NOMO-1 treated with DMSO at 0.1 percent for 48 hours (cell line): Measurements from ENCODE around the gene VKORC1.
A peak's percentile ranks its signal among the peaks of the same experiment; 100 is the strongest.

Experiments used
- DNase-seq: peaks from one replicate; lab custom pipeline; 2025; ENCODE audit not compliant: unreplicated experiment; lab: John Stamatoyannopoulos, UW

Gene VKORC1

DNA sequence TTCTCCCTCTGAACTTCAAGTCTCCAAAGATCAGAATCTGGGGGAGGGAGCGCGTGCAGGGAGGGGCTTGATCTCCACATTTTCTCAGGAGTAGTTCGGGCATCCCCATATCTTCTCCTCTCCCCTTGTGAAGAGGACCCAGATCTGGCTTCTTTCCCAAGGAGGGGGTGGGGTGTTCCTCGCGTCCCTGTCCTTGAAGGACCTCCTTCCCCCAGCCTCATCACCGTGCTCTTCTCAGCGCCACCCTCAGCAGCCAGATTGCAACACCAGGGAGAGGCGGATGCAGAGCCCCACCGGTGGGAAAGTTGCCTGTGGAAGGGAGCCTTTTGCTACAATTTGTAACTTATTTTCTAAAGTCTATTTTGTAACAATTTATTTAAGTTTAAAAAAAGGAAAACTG lies 11.5 kb downstream of the VKORC1 start:
- no peak for DNase-seq

DNA sequence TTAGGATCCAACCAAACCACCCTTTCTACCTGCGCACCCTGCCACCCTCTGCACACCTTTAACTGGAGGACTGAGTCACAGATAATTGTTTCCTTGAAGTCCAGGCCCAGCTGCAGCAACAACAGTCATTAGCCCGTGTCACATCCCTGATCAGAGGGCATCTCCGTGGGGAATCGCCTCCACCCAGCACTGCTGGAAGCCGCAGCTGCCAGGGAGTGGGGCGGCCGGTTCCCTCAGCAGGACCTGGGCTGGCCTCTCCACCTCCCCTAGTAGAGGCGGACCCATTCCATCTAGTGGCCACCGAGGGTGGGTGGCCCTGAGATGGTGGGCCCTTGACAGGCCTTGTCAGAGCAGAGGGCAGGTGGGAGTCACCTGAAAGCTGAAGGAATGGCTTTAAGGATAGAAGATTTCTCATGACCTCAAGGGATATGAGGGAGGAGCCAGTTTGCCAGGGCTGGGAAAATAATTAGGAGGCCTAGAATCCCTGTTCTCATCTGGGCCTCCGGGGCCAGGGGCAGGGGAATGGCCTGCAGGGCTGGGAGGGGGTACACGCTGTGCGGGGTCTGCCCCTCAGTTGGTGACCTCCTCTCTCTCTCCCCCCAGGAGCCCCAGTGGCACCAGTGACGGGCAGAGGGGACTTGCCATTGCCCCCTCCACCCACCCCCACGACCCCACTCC lies 12.1 kb downstream of the VKORC1 start:
- no peak for DNase-seq

DNA sequence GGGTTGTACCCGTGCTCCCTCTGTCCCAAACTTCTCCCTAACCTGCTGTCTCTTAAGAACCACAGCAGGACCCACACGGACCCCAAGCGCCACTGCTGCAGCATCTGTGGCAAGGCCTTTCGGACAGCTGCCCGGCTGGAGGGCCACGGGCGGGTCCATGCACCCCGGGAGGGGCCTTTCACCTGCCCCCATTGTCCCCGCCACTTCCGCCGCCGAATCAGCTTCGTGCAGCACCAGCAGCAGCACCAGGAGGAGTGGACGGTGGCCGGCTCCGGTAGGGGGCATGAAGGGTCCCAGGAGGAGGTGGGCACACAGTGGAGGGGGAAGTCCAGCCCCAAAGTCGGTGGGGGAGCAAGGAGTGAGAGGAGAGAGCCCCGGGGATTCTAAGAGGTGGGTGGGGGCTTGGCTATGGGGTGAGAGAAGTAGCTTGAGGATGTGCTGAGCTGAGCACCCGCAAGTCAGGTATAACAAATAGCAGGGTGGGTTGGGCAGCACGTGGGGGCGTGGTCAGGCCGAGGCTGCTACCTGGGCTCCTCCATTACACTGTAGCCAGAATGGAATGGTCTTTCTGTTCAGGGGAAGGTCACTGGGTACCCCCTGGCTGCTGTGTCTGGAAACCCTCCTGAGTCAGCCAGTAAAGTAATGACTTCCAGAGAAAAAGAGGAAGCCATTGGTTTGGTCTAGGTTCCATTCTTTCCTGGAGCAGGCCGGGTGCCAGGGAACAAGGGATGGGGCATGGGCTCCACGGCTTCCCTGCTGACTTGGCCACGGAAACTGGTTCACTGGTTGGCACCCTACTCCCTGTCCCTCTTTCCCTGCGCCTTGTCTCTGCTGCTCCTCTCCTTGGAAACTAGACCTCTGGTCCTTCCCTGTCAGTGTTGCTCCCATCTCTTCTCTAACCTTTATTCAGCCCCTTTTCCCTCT lies 12.9 kb downstream of the VKORC1 start:
- no peak for DNase-seq

DNA sequence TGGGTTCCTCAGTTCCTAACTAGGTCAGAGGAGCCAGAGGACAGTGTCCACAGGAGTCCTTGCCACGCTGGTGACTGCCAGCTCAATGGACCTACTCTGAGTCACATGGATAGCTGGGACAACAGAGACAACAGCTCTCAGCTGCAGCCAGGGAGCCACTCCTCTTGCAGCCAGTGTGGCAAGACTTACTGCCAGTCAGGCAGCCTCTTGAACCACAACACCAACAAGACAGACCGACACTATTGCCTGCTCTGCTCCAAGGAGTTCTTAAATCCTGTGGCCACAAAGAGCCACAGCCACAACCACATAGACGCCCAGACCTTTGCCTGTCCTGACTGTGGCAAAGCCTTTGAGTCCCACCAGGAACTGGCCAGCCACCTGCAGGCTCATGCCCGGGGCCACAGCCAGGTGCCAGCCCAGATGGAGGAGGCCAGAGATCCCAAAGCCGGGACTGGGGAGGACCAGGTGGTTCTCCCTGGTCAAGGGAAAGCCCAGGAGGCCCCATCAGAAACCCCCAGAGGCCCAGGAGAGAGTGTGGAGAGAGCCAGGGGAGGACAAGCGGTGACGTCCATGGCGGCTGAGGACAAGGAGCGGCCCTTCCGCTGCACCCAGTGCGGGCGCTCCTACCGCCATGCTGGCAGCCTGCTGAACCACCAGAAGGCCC lies 13.7 kb downstream of the VKORC1 start:
- no peak for DNase-seq

DNA sequence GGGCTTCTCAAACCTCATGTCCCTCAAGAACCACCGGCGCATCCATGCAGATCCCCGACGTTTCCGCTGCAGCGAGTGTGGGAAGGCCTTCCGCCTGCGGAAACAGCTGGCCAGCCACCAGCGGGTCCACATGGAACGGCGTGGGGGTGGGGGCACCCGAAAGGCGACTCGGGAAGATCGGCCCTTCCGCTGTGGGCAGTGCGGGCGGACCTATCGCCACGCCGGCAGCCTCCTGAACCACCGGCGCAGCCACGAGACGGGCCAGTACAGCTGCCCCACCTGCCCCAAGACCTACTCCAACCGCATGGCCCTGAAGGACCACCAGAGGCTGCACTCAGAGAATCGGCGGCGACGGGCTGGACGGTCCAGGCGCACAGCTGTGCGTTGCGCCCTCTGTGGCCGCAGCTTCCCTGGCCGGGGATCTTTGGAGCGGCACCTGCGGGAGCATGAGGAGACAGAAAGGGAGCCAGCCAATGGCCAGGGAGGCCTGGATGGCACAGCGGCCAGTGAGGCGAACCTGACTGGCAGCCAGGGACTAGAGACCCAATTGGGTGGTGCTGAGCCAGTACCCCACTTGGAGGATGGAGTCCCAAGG lies 14.5 kb downstream of the VKORC1 start:
- no peak for DNase-seq

DNA sequence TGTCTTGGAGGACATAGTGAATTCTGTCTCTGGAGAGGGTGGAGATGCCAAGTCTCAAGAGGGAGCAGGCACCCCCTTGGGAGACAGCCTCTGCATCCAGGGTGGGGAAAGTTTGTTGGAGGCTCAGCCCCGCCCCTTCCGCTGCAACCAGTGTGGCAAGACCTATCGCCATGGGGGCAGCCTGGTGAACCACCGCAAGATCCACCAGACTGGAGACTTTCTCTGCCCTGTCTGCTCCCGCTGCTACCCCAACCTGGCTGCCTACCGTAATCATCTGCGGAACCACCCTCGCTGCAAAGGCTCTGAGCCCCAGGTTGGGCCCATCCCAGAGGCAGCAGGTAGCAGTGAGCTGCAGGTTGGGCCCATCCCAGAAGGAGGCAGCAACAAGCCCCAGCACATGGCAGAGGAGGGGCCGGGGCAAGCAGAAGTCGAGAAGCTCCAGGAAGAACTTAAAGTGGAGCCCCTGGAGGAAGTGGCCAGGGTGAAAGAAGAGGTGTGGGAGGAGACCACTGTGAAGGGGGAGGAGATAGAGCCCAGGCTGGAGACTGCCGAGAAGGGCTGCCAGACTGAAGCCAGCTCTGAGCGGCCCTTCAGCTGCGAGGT lies 15.2 kb downstream of the VKORC1 start:
- DNase-seq = peak; percentile 85

DNA sequence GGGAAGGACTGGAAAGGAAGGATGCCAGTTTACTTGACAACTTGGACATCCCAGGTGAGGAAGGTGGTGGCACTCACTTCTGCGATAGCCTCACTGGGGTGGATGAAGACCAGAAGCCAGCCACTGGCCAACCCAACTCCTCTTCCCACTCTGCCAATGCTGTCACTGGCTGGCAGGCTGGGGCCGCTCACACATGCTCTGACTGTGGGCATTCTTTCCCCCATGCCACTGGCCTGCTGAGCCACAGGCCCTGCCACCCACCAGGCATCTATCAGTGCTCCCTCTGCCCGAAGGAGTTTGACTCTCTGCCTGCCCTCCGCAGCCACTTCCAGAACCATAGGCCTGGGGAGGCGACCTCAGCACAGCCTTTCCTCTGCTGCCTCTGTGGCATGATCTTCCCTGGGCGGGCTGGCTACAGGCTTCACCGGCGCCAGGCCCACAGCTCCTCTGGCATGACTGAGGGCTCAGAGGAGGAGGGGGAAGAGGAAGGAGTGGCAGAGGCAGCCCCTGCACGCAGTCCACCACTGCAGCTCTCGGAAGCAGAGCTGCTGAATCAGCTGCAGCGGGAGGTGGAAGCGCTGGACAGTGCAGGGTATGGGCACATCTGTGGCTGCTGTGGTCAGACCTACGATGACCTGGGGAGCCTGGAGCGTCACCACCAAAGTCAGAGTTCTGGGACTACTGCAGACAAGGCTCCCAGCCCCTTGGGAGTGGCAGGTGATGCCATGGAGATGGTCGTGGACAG lies 15.8 kb downstream of the VKORC1 start:
- DNase-seq = no peak

DNA sequence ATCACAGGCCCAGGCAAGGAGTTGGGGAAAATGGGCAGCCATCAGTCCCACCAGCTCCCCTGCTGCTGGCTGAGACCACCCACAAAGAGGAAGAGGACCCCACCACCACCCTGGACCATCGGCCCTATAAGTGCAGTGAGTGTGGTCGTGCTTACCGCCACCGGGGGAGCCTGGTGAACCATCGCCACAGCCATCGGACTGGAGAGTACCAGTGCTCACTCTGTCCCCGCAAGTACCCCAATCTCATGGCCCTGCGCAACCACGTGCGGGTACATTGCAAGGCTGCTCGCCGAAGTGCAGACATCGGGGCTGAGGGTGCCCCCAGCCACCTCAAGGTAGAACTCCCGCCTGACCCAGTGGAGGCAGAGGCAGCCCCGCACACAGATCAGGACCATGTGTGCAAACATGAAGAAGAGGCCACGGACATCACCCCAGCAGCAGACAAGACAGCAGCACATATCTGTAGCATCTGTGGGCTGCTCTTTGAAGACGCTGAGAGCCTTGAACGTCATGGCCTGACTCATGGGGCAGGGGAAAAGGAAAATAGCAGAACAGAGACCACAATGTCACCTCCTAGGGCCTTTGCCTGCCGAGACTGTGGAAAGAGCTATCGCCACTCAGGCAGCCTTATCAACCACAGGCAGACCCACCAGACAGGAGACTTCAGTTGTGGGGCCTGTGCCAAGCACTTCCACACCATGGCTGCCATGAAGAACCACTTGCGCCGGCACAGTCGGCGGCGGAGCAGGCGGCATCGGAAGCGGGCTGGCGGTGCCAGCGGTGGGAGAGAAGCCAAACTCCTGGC lies 16.8 kb downstream of the VKORC1 start:
- DNase-seq = no peak

DNA sequence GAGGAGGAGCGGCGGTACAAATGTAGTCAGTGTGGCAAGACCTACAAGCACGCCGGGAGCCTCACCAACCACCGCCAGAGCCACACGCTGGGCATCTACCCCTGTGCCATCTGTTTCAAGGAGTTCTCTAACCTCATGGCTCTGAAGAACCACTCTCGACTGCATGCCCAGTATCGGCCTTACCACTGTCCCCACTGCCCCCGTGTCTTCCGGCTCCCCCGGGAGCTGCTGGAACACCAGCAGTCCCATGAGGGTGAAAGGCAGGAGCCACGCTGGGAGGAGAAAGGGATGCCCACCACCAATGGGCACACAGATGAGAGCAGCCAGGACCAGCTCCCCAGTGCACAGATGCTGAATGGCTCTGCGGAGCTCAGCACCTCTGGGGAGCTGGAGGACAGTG lies 17.6 kb downstream of the VKORC1 start:
- DNase-seq = no peak

DNA sequence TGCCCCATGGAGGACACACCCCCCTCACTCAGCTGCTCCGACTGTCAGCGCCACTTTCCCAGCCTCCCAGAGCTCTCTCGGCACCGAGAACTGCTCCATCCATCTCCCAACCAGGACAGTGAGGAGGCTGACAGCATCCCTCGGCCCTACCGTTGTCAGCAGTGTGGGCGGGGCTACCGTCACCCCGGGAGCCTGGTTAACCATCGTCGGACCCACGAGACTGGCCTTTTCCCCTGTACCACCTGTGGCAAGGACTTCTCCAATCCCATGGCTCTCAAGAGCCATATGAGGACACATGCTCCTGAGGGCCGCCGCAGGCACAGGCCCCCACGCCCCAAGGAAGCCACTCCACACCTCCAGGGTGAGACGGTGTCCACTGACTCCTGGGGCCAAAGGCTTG lies 18.3 kb downstream of the VKORC1 start:
- DNase-seq = no peak

DNA sequence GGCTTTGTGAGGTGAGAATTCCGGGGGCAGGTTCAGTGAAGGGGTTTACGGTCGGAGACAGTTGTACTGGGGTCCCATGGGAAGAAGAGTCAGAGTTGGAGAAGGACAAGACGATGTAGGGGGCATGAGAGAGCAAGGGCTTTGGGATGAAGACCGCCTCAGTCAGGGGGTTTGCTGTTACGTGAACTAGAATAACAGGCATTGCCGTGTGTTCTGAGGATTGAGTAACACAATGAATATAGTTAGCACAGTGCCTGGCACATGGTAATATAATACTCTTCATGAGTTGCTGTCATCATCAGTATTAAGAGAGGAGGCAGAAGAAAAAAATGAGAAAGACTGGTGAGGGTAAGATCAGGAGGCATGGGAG lies 19.8 kb downstream of the VKORC1 start:
- no peak for DNase-seq

DNA sequence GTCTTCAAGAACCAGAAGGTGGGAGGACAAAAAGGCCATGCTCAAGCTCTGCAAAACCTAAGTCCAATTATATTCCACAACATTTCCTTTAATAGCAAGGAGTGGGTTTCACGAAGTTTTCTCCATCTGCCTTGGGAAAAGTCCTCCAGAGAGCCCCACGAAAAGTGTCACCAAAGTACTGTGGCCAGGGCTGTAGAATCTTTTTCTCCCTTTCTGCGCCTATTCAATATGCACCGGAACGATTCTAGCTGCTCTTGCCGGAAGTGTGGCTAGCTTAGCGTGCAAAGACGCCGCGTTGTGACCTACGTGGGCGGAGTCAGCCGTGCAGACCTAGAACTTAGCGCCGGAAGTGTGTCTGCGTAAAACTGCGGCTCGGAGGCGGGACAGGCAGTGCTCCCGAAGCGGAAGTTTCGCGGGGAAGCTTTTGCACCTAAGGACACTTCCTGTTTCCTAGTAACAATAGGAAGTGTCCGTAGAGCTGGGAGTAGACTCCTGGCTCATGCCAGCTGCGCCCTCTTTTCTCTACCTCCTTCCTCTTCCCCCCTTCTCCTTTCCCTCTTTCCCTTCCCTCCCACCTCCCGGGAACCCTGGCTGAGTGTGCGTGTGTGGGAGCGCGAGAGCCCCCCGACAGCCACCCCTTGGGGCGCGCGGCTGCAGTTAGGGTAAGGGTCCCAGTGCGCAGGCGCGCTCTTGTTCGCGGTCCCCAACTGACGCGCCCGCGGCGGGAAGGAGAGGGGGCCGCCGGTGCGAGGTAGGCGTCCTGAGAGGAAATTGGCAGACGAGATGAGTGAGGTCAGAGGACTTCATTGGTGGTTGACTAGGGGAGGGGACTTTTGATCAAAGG lies 20.4 kb downstream of the VKORC1 start, which contains the start of the genes ZNF646 and ZNF668:
ZNF646 (plus strand) TSS at position 453 of the 844 bp plus-strand sequence. CDS start 1,903 bp downstream, outside the sequence.
ZNF668 (minus strand) TSS at position 271 of the 844 bp plus-strand sequence. CDS start 9,781 bp downstream, outside the sequence.
- peak; percentile 100 for DNase-seq

DNA sequence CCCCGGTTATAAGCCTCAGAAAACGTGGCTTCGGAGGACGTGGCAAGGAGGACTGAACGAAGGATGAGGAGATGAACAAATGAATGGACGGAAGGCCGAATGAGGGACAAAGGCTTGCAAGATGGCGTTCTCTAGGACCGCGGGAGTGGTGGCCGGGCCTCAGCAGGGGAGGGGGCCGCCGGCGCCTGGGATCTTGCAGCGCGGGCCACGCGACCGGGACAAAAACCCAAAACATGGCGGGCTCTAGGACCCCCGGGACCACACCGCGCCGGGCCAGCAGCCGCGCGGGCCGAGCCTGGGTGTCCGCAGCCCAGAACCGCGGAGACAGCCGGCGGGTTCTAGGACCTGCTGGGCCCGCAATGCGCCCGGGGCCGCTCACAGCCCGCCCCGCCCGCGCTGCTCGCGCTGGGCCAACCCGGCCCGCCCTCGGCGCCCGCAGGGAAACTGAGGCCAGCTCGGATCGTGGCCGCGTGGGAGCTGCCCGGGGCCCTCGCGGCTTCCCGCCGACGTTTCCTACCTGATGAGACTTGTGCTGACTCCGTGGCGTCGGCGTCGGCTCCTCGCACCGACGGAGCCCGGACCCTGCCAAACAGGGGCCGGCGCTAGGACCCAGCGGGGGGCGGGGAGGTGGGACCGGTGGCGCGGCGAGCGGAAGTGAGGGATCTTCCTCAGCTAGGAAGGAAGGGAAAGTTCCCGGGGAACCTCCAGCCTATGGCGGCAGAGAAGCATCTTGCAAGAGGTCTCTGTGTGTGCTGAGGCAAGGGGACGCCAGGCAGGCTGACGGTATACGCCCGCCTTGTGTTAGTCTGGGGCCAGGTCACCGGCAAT lies 21.2 kb downstream of the VKORC1 start:
- peak; percentile 79 for DNase-seq

DNA sequence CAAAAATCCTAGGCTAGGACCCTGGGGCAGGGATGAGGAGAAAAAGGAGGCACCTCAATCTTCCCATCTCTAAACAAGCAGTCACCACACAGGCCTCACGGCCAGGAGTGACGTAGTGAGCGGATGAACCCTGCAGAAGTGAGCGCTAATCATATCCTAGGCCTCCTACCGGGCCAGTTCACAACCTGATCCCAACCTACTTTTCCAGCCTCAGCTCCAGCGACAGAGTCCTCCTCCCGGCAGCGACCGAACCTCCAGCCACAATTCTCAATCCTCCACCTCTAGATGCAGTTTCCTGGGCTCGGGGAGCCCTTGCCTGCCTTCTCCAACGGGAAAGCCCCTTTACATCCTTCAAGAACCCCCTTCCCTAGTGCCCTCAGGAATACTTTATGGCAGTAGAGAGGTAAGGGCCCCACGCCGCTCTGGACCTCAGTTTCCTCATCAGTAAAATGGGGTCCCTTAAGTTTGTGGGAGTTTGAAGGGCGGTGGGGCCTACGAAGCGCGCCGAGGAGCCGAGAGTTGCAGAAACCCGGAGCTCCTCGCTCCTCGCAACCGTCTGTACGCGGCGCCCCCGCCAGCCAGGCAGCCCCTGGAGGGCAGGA lies 22.0 kb downstream of the VKORC1 start:
- peak; percentile 29 for DNase-seq

DNA sequence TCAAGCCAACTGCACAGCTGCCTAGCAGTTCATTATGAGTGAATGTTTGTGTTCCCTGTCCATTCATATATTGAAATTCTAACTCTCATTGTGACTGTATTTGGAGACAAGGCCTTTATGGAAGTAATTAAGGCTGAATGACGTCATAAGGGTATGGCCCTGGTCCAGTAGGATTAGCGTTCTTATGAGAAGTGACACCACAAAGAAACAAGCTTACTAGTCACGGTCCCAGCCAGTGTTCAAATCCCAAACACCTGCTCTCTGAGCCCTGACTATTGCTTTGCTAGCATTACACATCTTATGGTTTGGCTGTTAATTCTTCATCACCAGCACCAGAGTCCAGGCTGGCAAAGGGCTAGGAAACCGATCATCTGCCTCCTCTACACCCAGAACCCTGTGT lies 22.7 kb downstream of the VKORC1 start:
- DNase-seq = peak; percentile 9

DNA sequence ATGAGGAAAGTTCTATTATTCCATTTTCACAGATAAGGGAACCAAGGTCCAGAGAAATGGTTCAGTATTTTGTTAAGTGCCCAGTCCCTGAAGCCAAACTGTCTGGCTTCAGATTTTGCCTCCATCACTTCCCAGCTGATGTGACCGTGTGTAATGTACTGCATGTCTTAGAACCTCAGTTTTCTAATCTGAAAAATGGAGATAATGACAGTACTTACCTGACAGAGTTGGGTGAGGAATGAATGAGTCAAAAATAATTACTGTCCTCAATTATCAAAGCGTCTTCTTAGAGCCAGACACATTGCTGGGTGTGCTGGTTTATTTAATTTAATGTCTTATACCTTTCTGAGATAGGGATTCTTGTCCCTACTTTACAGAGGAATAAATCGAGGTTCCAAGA lies 27.3 kb downstream of the VKORC1 start:
- no peak for DNase-seq

DNA sequence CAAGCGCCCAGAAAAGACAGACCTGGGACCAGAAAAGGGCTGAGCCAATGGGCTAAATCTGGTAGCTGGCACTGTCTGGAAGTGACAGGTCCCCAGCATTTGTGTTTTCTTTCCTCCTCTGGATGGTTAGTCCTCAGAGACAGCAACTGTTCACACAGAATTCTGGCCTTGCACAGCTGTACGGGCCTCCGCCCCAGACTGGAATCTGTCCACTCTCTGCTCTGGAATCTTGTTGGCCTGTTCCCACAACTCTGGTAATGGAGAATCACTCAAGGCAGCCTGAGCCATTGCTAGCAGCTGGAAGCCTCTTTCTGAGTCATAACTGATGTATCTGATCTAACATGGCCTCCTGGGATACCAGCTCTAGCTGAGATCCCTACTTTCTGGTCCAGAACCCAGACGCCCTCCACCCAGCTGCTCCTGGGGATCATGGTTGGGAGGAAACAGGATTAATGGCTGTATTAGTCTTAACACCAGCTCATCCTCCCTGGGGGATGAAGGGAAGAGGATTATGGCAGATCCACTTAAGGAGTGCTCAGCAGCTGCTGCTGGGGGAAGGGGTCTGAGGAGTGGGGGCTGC lies 29.6 kb downstream of the VKORC1 start:
- DNase-seq = no peak
